Adrenal gland (tissue), 5 donors: ENCODE results near the gene ABCC6.

Experiments used
- POLR2A ChIP-seq, 2 donors: fragments of 450-650 bp; IDR thresholded peaks; one replicate each; pipeline ENCODE4 v1.6.1; 2017; ENCODE audit warnings: antibody characterized with exemption in 2 of 2, mild to moderate bottlenecking in 2 of 2, moderate library complexity in 1 of 2
- TF ChIP-seq, protein P1 (sequence below), 6 experiments: fragments of 450-650 bp in 4 of 6; fragments of 200-600 bp in 2 of 6; sonication (generic) in 1 of 6; IDR thresholded peaks; 1 replicate in 5 of 6; 2 replicates in 1 of 6; pipeline versions ENCODE4 v1.5.1 to v1.8.0; 2016 to 2021; ENCODE audit warnings: antibody characterized with exemption in 6 of 6, mild to moderate bottlenecking in 2 of 6, moderate library complexity in 1 of 6
- donor health status: DM: no; HTN: no; CAD: no.

DNA sequence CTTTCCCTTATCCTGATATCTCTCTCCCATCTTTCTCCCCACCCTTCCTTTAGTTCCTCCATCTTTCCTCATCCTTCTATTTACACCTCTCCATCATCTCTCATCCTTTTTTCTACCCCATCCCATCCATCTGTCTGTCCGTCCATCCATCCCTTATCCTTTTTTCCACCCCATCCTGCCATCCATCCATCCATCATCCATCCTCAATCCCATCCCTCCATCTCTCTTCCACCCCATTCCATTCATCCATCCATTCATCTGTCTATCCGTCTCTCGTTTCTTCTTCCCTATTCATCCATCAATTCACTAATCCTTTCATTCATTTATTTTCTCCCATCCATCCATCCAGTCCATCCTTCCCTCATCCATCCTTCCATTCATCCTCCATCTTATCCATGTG, 68.1 kb downstream of the ABCC6 start:
- no peak for TF ChIP-seq POLR2A (IDR thresholded peaks at IDR 0.05)
- TF ChIP-seq, protein P1, sequence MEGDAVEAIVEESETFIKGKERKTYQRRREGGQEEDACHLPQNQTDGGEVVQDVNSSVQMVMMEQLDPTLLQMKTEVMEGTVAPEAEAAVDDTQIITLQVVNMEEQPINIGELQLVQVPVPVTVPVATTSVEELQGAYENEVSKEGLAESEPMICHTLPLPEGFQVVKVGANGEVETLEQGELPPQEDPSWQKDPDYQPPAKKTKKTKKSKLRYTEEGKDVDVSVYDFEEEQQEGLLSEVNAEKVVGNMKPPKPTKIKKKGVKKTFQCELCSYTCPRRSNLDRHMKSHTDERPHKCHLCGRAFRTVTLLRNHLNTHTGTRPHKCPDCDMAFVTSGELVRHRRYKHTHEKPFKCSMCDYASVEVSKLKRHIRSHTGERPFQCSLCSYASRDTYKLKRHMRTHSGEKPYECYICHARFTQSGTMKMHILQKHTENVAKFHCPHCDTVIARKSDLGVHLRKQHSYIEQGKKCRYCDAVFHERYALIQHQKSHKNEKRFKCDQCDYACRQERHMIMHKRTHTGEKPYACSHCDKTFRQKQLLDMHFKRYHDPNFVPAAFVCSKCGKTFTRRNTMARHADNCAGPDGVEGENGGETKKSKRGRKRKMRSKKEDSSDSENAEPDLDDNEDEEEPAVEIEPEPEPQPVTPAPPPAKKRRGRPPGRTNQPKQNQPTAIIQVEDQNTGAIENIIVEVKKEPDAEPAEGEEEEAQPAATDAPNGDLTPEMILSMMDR (IDR thresholded peaks at IDR 0.05), result no peak
